HepG2 (cell line): ENCODE measurements around the gene ZSCAN21. TPM values are rescaled to one million over a fixed set of nuclear protein-coding genes. Genes with fewer than 3 reads are reported as not detected.

ENCODE experiments used
- DMAP1 ChIP-seq: IDR thresholded peaks from 2 replicates; pipeline ENCODE4 v1.6.1; 2016
- HDAC1 ChIP-seq: sonication (generic); formaldehyde crosslinking; IDR thresholded peaks from 2 replicates; pipeline ENCODE4 v1.5.1; 2020; ENCODE audit warnings: mild to moderate bottlenecking, missing genetic modification reagents
- HNRNPK ChIP-seq: fragments of 200-400 bp; formaldehyde crosslinking; IDR thresholded peaks from 2 replicates; pipeline ENCODE4 v1.6.1; 2018; ENCODE audit warnings: low read length, low read depth, moderate library complexity, mild to moderate bottlenecking; ENCODE audit not compliant: poor library complexity, severe bottlenecking
- HOXA5 ChIP-seq: sonication (generic); formaldehyde crosslinking; IDR thresholded peaks from 2 replicates; pipeline ENCODE4 v1.4.0; 2020; ENCODE audit warnings: missing genetic modification reagents
- HOXA7 ChIP-seq: sonication (generic); formaldehyde crosslinking; IDR thresholded peaks from 2 replicates; pipeline ENCODE4 v1.8.1; 2022; ENCODE audit warnings: mild to moderate bottlenecking, missing genetic modification reagents, moderate library complexity
- KLF11 ChIP-seq: IDR thresholded peaks from 2 replicates; pipeline ENCODE4 v1.6.1; 2016; ENCODE audit warnings: missing compliant biosample characterization
- MLLT10 ChIP-seq: sonication (generic); formaldehyde crosslinking; IDR thresholded peaks from 2 replicates; pipeline ENCODE4 v1.4.0; 2020; ENCODE audit warnings: missing genetic modification reagents
- SP140L ChIP-seq: sonication (generic); formaldehyde crosslinking; IDR thresholded peaks from 2 replicates; pipeline ENCODE4 v1.4.0; 2020; ENCODE audit warnings: missing genetic modification reagents, borderline replicate concordance
- TAF15 ChIP-seq: fragments of 200-400 bp; formaldehyde crosslinking; IDR thresholded peaks from one replicate; pipeline ENCODE4 v1.6.1; 2018; ENCODE audit warnings: mild to moderate bottlenecking, low read depth, low read length; ENCODE audit not compliant: poor library complexity, severe bottlenecking
- TARDBP ChIP-seq: sonication (generic); formaldehyde crosslinking; IDR thresholded peaks from 2 replicates; pipeline ENCODE4 v1.8.0; 2022; ENCODE audit warnings: mild to moderate bottlenecking, missing genetic modification reagents
- TMF1 ChIP-seq: sonication (generic); formaldehyde crosslinking; IDR thresholded peaks from 2 replicates; pipeline ENCODE4 v1.8.1; 2022; ENCODE audit warnings: low read depth, missing genetic modification reagents
- ZFP62 ChIP-seq: sonication (generic); formaldehyde crosslinking; IDR thresholded peaks from 2 replicates; pipeline ENCODE4 v1.4.0; 2020; ENCODE audit warnings: missing genetic modification reagents
- ZNF121 ChIP-seq: sonication (generic); formaldehyde crosslinking; IDR thresholded peaks from 2 replicates; pipeline ENCODE4 v1.5.0; 2020; ENCODE audit warnings: mild to moderate bottlenecking, missing genetic modification reagents
- ZNF136 ChIP-seq: sonication (generic); formaldehyde crosslinking; IDR thresholded peaks from 2 replicates; pipeline ENCODE4 v1.8.1; 2022; ENCODE audit warnings: low read depth, mild to moderate bottlenecking, moderate library complexity, missing genetic modification reagents
- ZNF326 ChIP-seq: sonication (generic); formaldehyde crosslinking; IDR thresholded peaks from 2 replicates; pipeline ENCODE4 v1.4.0; 2020; ENCODE audit warnings: missing genetic modification reagents, borderline replicate concordance
- ZNF644 ChIP-seq: IDR thresholded peaks from 2 replicates; pipeline ENCODE4 v1.6.1; 2016; ENCODE audit warnings: low read depth
- ZNF709 ChIP-seq: sonication (generic); formaldehyde crosslinking; IDR thresholded peaks from 2 replicates; pipeline ENCODE4 v1.5.0; 2020; ENCODE audit warnings: mild to moderate bottlenecking, missing genetic modification reagents
- ZNF746 ChIP-seq: sonication (generic); formaldehyde crosslinking; IDR thresholded peaks from 2 replicates; pipeline ENCODE4 v1.8.0; 2022; ENCODE audit warnings: mild to moderate bottlenecking, missing genetic modification reagents
- ZNF850 ChIP-seq: sonication (generic); formaldehyde crosslinking; conservative IDR thresholded peaks from 2 replicates; pipeline ENCODE4 v1.9.0; 2021; ENCODE audit warnings: mild to moderate bottlenecking, missing genetic modification reagents
- polyA plus RNA-seq, 8 experiments: library from polyadenylated mRNA; depleted of rRNA in 3 of 8; stranded (reverse) in 7 of 8; unstranded in 1 of 8; fragments of >200 nt; fragmentation: Illumina TruSeq in 4 of 8; extraction: Trizol in 4 of 8; gene quantifications; 2 replicates each; pipeline versions ENCODE4 v1.2.1 to v1.2.3, GENCODE V29; 2011 to 2016; ENCODE audit warnings: low read depth in 4 of 8, missing spikeins in 1 of 8, mixed read lengths in 1 of 8; ENCODE audit not compliant: insufficient read depth in 1 of 8
- total RNA-seq, 5 experiments: library from RNA; depleted of rRNA; stranded (reverse); fragments of >200 nt; fragmentation: Illumina TruSeq; extraction: Trizol; gene quantifications; 2 replicates each; pipeline ENCODE4 v1.2.3, GENCODE V29; 2016; ENCODE audit warnings: low read depth in 1 of 5
- TF ChIP-seq, protein P1 (sequence below): sonication (generic); formaldehyde crosslinking; IDR thresholded peaks from 2 replicates; pipeline ENCODE4 v1.9.0; 2021; ENCODE audit warnings: mild to moderate bottlenecking, missing genetic modification reagents
- TF ChIP-seq, protein P2 (sequence below): sonication (generic); formaldehyde crosslinking; IDR thresholded peaks from 2 replicates; pipeline ENCODE4 v1.4.0; 2020; ENCODE audit warnings: mild to moderate bottlenecking, missing genetic modification reagents
- TF ChIP-seq, protein P3 (sequence below): sonication (generic); formaldehyde crosslinking; IDR thresholded peaks from 2 replicates; pipeline ENCODE4 v1.8.1; 2022; ENCODE audit warnings: low read depth, mild to moderate bottlenecking, missing genetic modification reagents

The ZSCAN21 gene
- total and polyA plus RNA-seq, 2 of the 13 experiments (the other 11 are each of a cell fraction or from before 2014, with no cell fraction given) = 7.0 to 10.0 TPM

DNA sequence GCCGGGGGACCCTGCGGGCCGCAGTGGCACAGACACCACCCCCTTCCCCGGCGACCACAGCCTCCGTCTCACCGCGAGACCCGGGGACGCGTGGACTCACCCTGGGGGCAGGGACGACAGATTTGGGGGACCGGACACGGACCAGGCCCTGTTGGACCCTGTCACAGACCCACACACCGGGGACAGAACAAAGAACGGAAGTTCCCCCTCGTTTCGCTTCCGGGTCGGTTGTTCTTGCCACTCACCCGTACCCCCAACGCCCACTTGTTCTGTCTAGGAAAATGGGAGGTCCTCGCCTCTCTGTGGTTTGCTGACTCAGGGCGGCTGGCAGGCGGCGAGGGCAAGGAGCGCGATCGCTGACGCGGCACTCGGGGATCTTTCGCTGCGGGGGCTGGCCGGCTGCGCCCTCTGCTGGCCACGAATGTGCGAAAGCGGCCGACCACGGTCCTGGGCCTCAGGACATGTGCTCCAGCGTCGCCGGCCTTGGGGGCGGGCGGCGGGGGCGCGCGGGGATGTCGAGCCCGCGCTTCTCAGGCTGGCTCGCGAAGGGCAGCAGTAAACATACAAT, 32.0 kb downstream of the ZSCAN21 start, which contains the start of gene ZNF3 (continued):
- TF ChIP-seq, protein P1, sequence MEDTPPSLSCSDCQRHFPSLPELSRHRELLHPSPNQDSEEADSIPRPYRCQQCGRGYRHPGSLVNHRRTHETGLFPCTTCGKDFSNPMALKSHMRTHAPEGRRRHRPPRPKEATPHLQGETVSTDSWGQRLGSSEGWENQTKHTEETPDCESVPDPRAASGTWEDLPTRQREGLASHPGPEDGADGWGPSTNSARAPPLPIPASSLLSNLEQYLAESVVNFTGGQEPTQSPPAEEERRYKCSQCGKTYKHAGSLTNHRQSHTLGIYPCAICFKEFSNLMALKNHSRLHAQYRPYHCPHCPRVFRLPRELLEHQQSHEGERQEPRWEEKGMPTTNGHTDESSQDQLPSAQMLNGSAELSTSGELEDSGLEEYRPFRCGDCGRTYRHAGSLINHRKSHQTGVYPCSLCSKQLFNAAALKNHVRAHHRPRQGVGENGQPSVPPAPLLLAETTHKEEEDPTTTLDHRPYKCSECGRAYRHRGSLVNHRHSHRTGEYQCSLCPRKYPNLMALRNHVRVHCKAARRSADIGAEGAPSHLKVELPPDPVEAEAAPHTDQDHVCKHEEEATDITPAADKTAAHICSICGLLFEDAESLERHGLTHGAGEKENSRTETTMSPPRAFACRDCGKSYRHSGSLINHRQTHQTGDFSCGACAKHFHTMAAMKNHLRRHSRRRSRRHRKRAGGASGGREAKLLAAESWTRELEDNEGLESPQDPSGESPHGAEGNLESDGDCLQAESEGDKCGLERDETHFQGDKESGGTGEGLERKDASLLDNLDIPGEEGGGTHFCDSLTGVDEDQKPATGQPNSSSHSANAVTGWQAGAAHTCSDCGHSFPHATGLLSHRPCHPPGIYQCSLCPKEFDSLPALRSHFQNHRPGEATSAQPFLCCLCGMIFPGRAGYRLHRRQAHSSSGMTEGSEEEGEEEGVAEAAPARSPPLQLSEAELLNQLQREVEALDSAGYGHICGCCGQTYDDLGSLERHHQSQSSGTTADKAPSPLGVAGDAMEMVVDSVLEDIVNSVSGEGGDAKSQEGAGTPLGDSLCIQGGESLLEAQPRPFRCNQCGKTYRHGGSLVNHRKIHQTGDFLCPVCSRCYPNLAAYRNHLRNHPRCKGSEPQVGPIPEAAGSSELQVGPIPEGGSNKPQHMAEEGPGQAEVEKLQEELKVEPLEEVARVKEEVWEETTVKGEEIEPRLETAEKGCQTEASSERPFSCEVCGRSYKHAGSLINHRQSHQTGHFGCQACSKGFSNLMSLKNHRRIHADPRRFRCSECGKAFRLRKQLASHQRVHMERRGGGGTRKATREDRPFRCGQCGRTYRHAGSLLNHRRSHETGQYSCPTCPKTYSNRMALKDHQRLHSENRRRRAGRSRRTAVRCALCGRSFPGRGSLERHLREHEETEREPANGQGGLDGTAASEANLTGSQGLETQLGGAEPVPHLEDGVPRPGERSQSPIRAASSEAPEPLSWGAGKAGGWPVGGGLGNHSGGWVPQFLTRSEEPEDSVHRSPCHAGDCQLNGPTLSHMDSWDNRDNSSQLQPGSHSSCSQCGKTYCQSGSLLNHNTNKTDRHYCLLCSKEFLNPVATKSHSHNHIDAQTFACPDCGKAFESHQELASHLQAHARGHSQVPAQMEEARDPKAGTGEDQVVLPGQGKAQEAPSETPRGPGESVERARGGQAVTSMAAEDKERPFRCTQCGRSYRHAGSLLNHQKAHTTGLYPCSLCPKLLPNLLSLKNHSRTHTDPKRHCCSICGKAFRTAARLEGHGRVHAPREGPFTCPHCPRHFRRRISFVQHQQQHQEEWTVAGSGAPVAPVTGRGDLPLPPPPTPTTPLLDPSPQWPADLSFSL (CRISPR knock-in tag) = no peak
- TF ChIP-seq ZNF136 (CRISPR knock-in tag) (peak; percentile 20; the same call in 1 of the 2 replicates), TMF1 (peak; percentile 81; the same call in 1 of the 2 replicates), HOXA5 (CRISPR knock-in tag) (peak; percentile 60), KLF11 (CRISPR knock-in tag) (peak; percentile 77; the same call in 1 of the 2 replicates), HNRNPK (peak; percentile 58), DMAP1 (CRISPR knock-in tag) (peak; percentile 99), HDAC1 (CRISPR knock-in tag) (peak; percentile 95), ZNF326 (no peak), ZNF746 (peak; percentile 67), ZNF121 (CRISPR knock-in tag) (peak; percentile 51; the same call in 1 of the 2 replicates), ZNF644 (CRISPR knock-in tag) (0 out of 2 replicates have a peak, but pooled peaks have one; percentile 6), TAF15 (peak; percentile 96), TARDBP (CRISPR knock-in tag) (peak; percentile 96), ZNF850 (CRISPR knock-in tag) (0 out of 2 replicates have a peak, but pooled peaks have one; percentile 12), ZNF709 (peak; percentile 66; the same call in 1 of the 2 replicates), ZFP62 (CRISPR knock-in tag) (no peak), HOXA7 (CRISPR knock-in tag) (no peak), SP140L (CRISPR knock-in tag) (no peak; the same call in 1 of the 2 replicates), MLLT10 (CRISPR knock-in tag) (no peak; the same call in 1 of the 2 replicates)
- TF ChIP-seq, protein P2, sequence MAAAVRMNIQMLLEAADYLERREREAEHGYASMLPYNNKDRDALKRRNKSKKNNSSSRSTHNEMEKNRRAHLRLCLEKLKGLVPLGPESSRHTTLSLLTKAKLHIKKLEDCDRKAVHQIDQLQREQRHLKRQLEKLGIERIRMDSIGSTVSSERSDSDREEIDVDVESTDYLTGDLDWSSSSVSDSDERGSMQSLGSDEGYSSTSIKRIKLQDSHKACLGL (CRISPR knock-in tag) = peak; percentile 94
- TF ChIP-seq, protein P3, sequence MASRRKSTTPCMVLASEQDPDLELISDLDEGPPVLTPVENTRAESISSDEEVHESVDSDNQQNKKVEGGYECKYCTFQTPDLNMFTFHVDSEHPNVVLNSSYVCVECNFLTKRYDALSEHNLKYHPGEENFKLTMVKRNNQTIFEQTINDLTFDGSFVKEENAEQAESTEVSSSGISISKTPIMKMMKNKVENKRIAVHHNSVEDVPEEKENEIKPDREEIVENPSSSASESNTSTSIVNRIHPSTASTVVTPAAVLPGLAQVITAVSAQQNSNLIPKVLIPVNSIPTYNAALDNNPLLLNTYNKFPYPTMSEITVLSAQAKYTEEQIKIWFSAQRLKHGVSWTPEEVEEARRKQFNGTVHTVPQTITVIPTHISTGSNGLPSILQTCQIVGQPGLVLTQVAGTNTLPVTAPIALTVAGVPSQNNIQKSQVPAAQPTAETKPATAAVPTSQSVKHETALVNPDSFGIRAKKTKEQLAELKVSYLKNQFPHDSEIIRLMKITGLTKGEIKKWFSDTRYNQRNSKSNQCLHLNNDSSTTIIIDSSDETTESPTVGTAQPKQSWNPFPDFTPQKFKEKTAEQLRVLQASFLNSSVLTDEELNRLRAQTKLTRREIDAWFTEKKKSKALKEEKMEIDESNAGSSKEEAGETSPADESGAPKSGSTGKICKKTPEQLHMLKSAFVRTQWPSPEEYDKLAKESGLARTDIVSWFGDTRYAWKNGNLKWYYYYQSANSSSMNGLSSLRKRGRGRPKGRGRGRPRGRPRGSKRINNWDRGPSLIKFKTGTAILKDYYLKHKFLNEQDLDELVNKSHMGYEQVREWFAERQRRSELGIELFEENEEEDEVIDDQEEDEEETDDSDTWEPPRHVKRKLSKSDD = no peak; the same call in 1 of the 2 replicates
